Sigmoid colon (tissue), 4 donors: ENCODE measurements around the gene MST1.

ENCODE experiments used
- EP300 ChIP-seq, 4 donors: sonication (generic); formaldehyde crosslinking; IDR thresholded peaks; one replicate each; pipeline ENCODE4 v1.6.1; 2017; ENCODE audit warnings: antibody characterized with exemption in 4 of 4
- POLR2A ChIP-seq, 2 donors: fragments of 450-650 bp; IDR thresholded peaks; one replicate each; pipeline ENCODE4 v1.6.1; 2016; ENCODE audit warnings: antibody characterized with exemption in 2 of 2, mild to moderate bottlenecking in 2 of 2, moderate library complexity in 2 of 2
- POLR2AphosphoS5 ChIP-seq, 4 donors: sonication (generic); formaldehyde crosslinking; IDR thresholded peaks; one replicate each; pipeline ENCODE4 v1.6.1; 2017; ENCODE audit warnings: antibody characterized with exemption in 4 of 4
- TF ChIP-seq, protein P1 (sequence below), 4 experiments: fragments of 450-650 bp in 3 of 4; fragments of 200-600 bp in 1 of 4; IDR thresholded peaks; one replicate each; pipeline ENCODE4 v1.5.1; 2016 to 2019; ENCODE audit warnings: antibody characterized with exemption in 4 of 4, mild to moderate bottlenecking in 3 of 4, moderate library complexity in 2 of 4

DNA sequence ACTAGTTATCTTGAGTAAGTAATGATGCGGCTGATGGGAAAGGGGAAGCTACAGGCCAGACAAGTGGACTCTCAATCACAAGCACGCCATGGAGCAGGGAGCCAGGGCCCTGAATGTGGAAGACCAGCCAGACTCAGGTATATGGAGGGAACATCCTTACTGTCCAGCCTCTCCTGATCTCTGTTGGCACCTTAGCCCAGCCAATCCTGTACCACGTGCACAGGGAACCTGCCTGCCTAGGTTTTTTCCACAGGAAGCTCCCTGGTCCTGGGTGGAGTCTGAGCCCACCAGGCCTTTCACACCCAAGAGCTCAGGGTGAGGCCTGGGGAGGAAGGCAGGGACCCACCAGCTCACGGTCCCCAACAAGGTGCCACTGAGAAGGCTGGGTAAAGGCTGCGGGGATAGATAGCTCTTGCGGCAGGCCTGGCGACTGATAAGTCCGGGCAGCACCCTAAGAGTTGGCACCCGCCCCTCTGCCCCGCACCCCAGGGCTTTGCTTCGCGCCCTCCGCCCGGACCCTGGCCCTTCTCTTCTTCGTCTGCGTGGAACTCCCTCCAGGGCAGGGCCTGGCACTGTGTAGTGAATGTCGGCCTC lies 16.1 kb downstream of the MST1 start:
- TF ChIP-seq POLR2A (IDR thresholded peaks at IDR 0.05) (no peak), POLR2AphosphoS5 (IDR thresholded peaks at IDR 0.05) (no peak), EP300 (IDR thresholded peaks at IDR 0.05) (no peak)
- TF ChIP-seq, protein P1, sequence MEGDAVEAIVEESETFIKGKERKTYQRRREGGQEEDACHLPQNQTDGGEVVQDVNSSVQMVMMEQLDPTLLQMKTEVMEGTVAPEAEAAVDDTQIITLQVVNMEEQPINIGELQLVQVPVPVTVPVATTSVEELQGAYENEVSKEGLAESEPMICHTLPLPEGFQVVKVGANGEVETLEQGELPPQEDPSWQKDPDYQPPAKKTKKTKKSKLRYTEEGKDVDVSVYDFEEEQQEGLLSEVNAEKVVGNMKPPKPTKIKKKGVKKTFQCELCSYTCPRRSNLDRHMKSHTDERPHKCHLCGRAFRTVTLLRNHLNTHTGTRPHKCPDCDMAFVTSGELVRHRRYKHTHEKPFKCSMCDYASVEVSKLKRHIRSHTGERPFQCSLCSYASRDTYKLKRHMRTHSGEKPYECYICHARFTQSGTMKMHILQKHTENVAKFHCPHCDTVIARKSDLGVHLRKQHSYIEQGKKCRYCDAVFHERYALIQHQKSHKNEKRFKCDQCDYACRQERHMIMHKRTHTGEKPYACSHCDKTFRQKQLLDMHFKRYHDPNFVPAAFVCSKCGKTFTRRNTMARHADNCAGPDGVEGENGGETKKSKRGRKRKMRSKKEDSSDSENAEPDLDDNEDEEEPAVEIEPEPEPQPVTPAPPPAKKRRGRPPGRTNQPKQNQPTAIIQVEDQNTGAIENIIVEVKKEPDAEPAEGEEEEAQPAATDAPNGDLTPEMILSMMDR (IDR thresholded peaks at IDR 0.05): no peak
